DOHH2 (cell line): ENCODE measurements around the gene ROBO1.

Experiments
- H3F3A ChIP-seq: fragments of 200-600 bp; sonication (generic), shearing (Covaris generic); 2 replicates; pipeline ENCODE4 v1.6.0; 2016; ENCODE audit warnings: antibody characterized with exemption, mild to moderate bottlenecking; ENCODE audit not compliant: control insufficient read depth, insufficient read depth
- H3K27ac ChIP-seq: fragments of 200-600 bp; sonication (generic); 2 replicates; pipeline ENCODE4 v1.5.1; 2014; ENCODE audit warnings: low read depth, mild to moderate bottlenecking, low read length, moderate library complexity
- H3K27me3 ChIP-seq: fragments of 200-600 bp; sonication (generic); 2 replicates; pipeline ENCODE4 v1.6.1; 2014; ENCODE audit warnings: mild to moderate bottlenecking, low read length, mixed read lengths; ENCODE audit not compliant: control insufficient read depth
- H3K36me3 ChIP-seq: fragments of 200-600 bp; sonication (generic); 2 replicates; pipeline ENCODE4 v1.6.1; 2014; ENCODE audit warnings: mild to moderate bottlenecking, low read length, moderate library complexity, mixed read lengths; ENCODE audit not compliant: control insufficient read depth
- H3K4me1 ChIP-seq: fragments of 200-600 bp; sonication (generic); 2 replicates; pipeline ENCODE4 v1.6.1; 2014; ENCODE audit warnings: mild to moderate bottlenecking, low read length, mixed read lengths; ENCODE audit not compliant: control insufficient read depth
- H3K4me2 ChIP-seq: fragments of 200-600 bp; sonication (generic); 2 replicates; pipeline ENCODE4 v1.6.0; 2014; ENCODE audit warnings: mild to moderate bottlenecking, low read length, moderate library complexity
- H3K4me3 ChIP-seq: fragments of 200-600 bp; sonication (generic); 2 replicates; pipeline ENCODE4 v1.5.1; 2014; ENCODE audit warnings: mild to moderate bottlenecking, low read length, mixed read lengths
- H3K79me2 ChIP-seq: fragments of 200-600 bp; sonication (generic); 2 replicates; pipeline ENCODE4 v1.6.1; 2014; ENCODE audit warnings: mild to moderate bottlenecking, low read length, mixed read lengths; ENCODE audit not compliant: control insufficient read depth
- H3K9me2 ChIP-seq: fragments of 200-600 bp; sonication (generic); replicated peaks from 2 replicates; pipeline ENCODE4 v1.6.1; 2014; ENCODE audit warnings: mild to moderate bottlenecking, low read length, mixed read lengths; ENCODE audit not compliant: control insufficient read depth
- H3K9me3 ChIP-seq: fragments of 200-600 bp; sonication (generic); 2 replicates; pipeline ENCODE4 v1.6.1; 2014; ENCODE audit warnings: antibody characterized with exemption, low read length, mixed read lengths; ENCODE audit not compliant: control insufficient read depth, insufficient read depth
- H4K20me1 ChIP-seq: fragments of 200-600 bp; sonication (generic); 2 replicates; pipeline ENCODE4 v1.6.0; 2014; ENCODE audit warnings: low read depth, mild to moderate bottlenecking, antibody characterized with exemption, low read length, moderate library complexity; ENCODE audit not compliant: control insufficient read depth, insufficient read depth
- EZH2phosphoT487 ChIP-seq: fragments of 200-600 bp; sonication (generic); IDR thresholded peaks from 2 replicates; pipeline ENCODE4 v1.6.1; 2017; ENCODE audit warnings: borderline replicate concordance, mild to moderate bottlenecking, antibody characterized with exemption, low read length, moderate library complexity, mixed read lengths
- TF ChIP-seq, protein P1 (sequence below): fragments of 200-600 bp; sonication (generic); IDR thresholded peaks from one replicate; pipeline ENCODE4 v1.5.1; 2014; ENCODE audit warnings: antibody characterized with exemption, mild to moderate bottlenecking, low read depth, low read length; ENCODE audit not compliant: poor library complexity, severe bottlenecking

The ROBO1 gene

DNA sequence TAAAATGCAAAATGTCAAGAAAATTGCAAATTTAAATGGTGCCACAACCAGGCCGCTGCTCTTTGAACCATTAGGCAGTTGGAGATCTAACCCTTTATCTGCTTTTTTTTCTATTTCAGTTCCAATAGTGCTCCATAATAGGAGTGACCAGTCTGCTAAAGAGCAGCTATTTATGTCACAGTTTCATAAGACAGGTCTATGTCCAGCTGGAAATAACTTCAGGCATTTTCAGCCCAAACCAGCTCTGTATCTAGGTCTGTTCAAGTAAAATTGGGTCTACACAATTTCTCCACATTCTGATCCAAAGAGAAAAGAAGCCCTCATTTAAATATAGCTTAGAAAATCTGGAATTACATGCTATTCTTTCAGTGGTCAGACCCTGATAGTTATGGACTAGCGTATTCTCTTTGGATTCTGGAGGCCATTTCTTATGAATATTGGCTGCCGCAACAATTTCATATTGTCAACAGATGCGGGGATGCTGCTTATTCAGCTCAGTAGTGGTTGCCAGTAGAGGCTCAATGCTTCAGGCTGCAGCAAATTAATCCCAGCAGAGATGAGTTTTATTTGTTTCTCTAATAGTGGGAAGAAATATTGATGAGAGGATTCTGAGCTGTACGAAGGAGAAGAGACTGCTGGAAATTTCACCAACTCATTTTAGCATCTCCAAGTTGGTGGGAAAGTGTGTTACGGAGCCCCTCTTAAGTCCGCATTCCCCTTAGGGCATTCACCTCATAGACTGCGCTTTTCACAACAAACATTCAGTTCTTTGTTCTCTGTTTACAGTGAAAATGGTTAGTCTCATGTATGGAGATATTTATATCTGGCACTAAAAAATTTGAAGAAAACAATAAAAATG lies 887.0 kb downstream of the ROBO1 start:
- Histone ChIP-seq H3K4me1 (no peaks in the 10 kb centered on the region), H3F3A (no peaks in the 10 kb centered on the region), H3K9me2 (no peaks in the 10 kb centered on the region), H3K36me3 (no peaks in the 10 kb centered on the region), H3K79me2 (no peaks in the 10 kb centered on the region), H3K4me2 (no peak overlapping the region), H3K27me3 (no peaks in the 10 kb centered on the region), H4K20me1 (no peaks in the 10 kb centered on the region), H3K4me3 (no peak overlapping the region), H3K27ac (no peak overlapping the region), H3K9me3 (no peaks in the 10 kb centered on the region)
- TF ChIP-seq, protein P1, sequence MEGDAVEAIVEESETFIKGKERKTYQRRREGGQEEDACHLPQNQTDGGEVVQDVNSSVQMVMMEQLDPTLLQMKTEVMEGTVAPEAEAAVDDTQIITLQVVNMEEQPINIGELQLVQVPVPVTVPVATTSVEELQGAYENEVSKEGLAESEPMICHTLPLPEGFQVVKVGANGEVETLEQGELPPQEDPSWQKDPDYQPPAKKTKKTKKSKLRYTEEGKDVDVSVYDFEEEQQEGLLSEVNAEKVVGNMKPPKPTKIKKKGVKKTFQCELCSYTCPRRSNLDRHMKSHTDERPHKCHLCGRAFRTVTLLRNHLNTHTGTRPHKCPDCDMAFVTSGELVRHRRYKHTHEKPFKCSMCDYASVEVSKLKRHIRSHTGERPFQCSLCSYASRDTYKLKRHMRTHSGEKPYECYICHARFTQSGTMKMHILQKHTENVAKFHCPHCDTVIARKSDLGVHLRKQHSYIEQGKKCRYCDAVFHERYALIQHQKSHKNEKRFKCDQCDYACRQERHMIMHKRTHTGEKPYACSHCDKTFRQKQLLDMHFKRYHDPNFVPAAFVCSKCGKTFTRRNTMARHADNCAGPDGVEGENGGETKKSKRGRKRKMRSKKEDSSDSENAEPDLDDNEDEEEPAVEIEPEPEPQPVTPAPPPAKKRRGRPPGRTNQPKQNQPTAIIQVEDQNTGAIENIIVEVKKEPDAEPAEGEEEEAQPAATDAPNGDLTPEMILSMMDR = no peak
- no peak for TF ChIP-seq EZH2phosphoT487

DNA sequence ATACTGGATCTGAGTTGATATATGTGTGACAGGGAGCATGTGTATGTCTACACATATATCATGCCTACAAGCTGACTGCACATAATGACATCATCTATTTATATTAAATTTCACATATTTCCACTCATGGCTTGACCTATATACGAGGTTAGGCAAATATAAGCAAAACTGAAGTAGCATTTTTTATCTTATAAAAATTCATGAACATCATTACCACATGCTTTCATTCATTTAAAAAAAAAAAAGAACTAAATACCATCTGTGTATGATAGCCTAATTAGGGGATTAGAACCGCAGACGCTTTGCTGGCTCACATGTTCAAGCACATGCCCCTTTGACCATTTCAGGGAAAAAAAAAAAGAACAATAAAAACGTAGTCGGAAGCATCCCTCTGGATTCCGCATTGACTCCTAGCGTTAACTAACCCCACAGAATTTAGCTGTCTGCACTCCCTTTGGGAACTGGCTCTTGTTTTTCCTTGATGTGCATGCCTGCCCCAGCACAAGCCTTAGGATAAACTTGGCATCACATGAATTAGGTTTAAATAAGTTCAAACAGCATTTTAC lies 888.4 kb downstream of the ROBO1 start:
- Histone ChIP-seq H3K4me1 (no peaks in the 10 kb centered on the region), H3K27ac (no peak overlapping the region), H3F3A (no peaks in the 10 kb centered on the region)

DNA sequence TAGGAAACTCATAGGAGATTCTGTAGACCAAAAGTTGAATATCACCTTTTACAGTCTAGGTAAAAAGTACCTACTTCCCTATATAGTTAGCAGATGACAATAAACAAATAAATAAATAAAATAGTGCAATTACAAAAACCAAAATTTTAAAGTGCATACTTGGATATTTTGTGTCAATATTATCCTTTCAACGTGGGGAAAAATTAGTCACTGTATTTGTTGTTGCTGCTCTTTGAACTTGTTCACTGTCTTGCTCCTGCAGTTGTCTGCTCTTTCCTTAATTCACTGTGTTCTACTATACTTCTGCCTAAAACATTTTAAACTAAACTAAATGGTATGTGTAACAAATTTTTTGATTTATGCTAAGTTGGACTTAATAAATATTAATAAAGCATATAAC lies 889.0 kb downstream of the ROBO1 start:
- H3K9me3 ChIP-seq = no peaks in the 10 kb centered on the region
- H3K36me3 ChIP-seq = no peaks in the 10 kb centered on the region
- no peak overlapping the region for H3K27ac ChIP-seq
- no peaks in the 10 kb centered on the region for H3K4me1 ChIP-seq
- H3K4me3 ChIP-seq = no peak overlapping the region
- no peaks in the 10 kb centered on the region for H4K20me1 ChIP-seq
- no peaks in the 10 kb centered on the region for H3K79me2 ChIP-seq
- no peaks in the 10 kb centered on the region for H3K9me2 ChIP-seq
- TF ChIP-seq, protein P1 = no peak
- no peak for TF ChIP-seq EZH2phosphoT487
- no peaks in the 10 kb centered on the region for H3F3A ChIP-seq
- H3K4me2 ChIP-seq = no peak overlapping the region
- no peaks in the 10 kb centered on the region for H3K27me3 ChIP-seq

More for the DNA sequence above, 888.4 kb downstream of the ROBO1 start:
- TF ChIP-seq EZH2phosphoT487 = no peak
- TF ChIP-seq, protein P1 = no peak
- no peak overlapping the region for H3K4me3 ChIP-seq
- H3K9me3 ChIP-seq = no peaks in the 10 kb centered on the region
- no peak overlapping the region for H3K4me2 ChIP-seq
- H3K9me2 ChIP-seq = no peaks in the 10 kb centered on the region
- H4K20me1 ChIP-seq = no peaks in the 10 kb centered on the region
- H3K27me3 ChIP-seq = no peaks in the 10 kb centered on the region
- H3K79me2 ChIP-seq = no peaks in the 10 kb centered on the region
- H3K36me3 ChIP-seq = no peaks in the 10 kb centered on the region
